Gastroesophageal sphincter (tissue), 4 donors: Measurements from ENCODE around the gene ABHD5. TPM values are rescaled to one million over a fixed set of nuclear protein-coding genes. Genes with fewer than 3 reads are reported as not detected.

Experiments used
- ATAC-seq: fragments of 150-250 bp; one replicate; pipeline ENCODE4 v1.9.1; 2016; ENCODE audit warnings: mild to moderate bottlenecking, moderate library complexity
- H3K27ac ChIP-seq, 4 donors: fragments of 200-600 bp; sonication (generic) in 3 of 4; 1 replicate in 3 of 4; 2 replicates in 1 of 4; pipeline ENCODE4 v1.5.1; 2016 to 2019
- H3K27me3 ChIP-seq: fragments of 200-600 bp; sonication (generic); one replicate; pipeline ENCODE4 v1.5.1; 2019
- H3K36me3 ChIP-seq, 2 donors: fragments of 200-600 bp; sonication (generic); one replicate each; pipeline ENCODE4 v1.5.1; 2019; ENCODE audit warnings: control low read depth in 1 of 2
- H3K4me1 ChIP-seq, 3 donors: fragments of 200-600 bp; sonication (generic); 1 replicate in 2 of 3; 2 replicates in 1 of 3; pipeline ENCODE4 v1.5.1; 2016 to 2019; ENCODE audit warnings: control low read depth in 2 of 3
- H3K4me3 ChIP-seq, 2 donors: fragments of 200-600 bp; sonication (generic); one replicate each; pipeline ENCODE4 v1.5.1; 2019; ENCODE audit warnings: mild to moderate bottlenecking in 1 of 2, moderate library complexity in 1 of 2
- H3K9me3 ChIP-seq, 3 donors: fragments of 200-600 bp; sonication (generic); one replicate each; pipeline ENCODE4 v1.5.1; 2017 to 2019; ENCODE audit warnings: control low read depth in 2 of 3
- CTCF ChIP-seq, 4 experiments: fragments of 200-600 bp in 2 of 4; fragments of 450-650 bp in 2 of 4; sonication (generic) in 1 of 4; IDR thresholded peaks; one replicate each; pipeline ENCODE4 v1.5.1; 2017 to 2019; ENCODE audit warnings: antibody characterized with exemption in 4 of 4, mild to moderate bottlenecking in 2 of 4, moderate library complexity in 2 of 4
- EP300 ChIP-seq: sonication (generic); formaldehyde crosslinking; IDR thresholded peaks from one replicate; pipeline ENCODE4 v1.6.1; 2017; ENCODE audit warnings: antibody characterized with exemption, mild to moderate bottlenecking
- POLR2A ChIP-seq, 2 donors: fragments of 450-650 bp; IDR thresholded peaks; one replicate each; pipeline ENCODE4 v1.6.1; 2017; ENCODE audit warnings: antibody characterized with exemption in 2 of 2, mild to moderate bottlenecking in 2 of 2, moderate library complexity in 1 of 2
- POLR2AphosphoS5 ChIP-seq: sonication (generic); formaldehyde crosslinking; IDR thresholded peaks from one replicate; pipeline ENCODE4 v1.6.1; 2017; ENCODE audit warnings: antibody characterized with exemption
- WGBS, 2 donors: methylation state at CpG; one replicate each; pipeline ENCODE4 v1.1.5; 2018; ENCODE audit warnings: low coverage in 1 of 2; 5-methylcytosine and 5-hydroxymethylcytosine counted together
- total RNA-seq, 4 donors: library from RNA; depleted of rRNA; stranded (reverse); fragments of >200 nt; gene quantifications; one replicate each; pipeline ENCODE4 v1.1.0, GENCODE V29; 2016

ABHD5 gene
- total RNA-seq, 4 donors from 2014 or later = 26.1 to 53.2 (median 34.8) TPM

GRCh38 chr3:43696881-43697280 lies 6.1 kb downstream of the ABHD5 start:
- WGBS, 2 donors = 74 to 100% methylated on average over 1 of the region's 1 CpG
- TF ChIP-seq EP300 (no peak), POLR2A (IDR thresholded peaks at IDR 0.05) (no peak), POLR2AphosphoS5 (no peak), CTCF (IDR thresholded peaks at IDR 0.05) (no peak)
- peaks cover 0 to 46% (median 7%) of the 10 kb centered on the region in 3 donors for H3K4me1 ChIP-seq
- ATAC-seq = no peak
- H3K36me3 ChIP-seq = peaks cover 0 to 25% of the 10 kb centered on the region in 2 donors
- H3K4me3 ChIP-seq = no peak overlapping the region
- no peaks in the 10 kb centered on the region for H3K9me3 ChIP-seq
- H3K27me3 ChIP-seq = no peaks in the 10 kb centered on the region
- H3K27ac ChIP-seq = no peak overlapping the region

- 36 to 100% methylated on average over 1 of the region's 1 CpG for WGBS, 2 donors
- no peaks in the 10 kb centered on the region for H3K27me3 ChIP-seq
- H3K4me1 ChIP-seq = peaks cover 0 to 31% (median 7%) of the 10 kb centered on the region in 3 donors
- peaks cover 0 to 43% of the 10 kb centered on the region in 2 donors for H3K36me3 ChIP-seq
- H3K9me3 ChIP-seq = no peaks in the 10 kb centered on the region
- H3K27ac ChIP-seq = no peak overlapping the region
- H3K4me3 ChIP-seq = no peak overlapping the region
- TF ChIP-seq EP300 (no peak), CTCF (IDR thresholded peaks at IDR 0.05) (no peak), POLR2A (IDR thresholded peaks at IDR 0.05) (no peak), POLR2AphosphoS5 (no peak)
- ATAC-seq = no peak
These were observed 9.1 kb downstream of the ABHD5 start for GRCh38 chr3:43699864-43700263.

- TF ChIP-seq POLR2A (IDR thresholded peaks at IDR 0.05) (no peak), EP300 (no peak), CTCF (IDR thresholded peaks at IDR 0.05) (no peak), POLR2AphosphoS5 (no peak)
- H3K4me1 ChIP-seq = peaks cover 0 to 22% (median 2%) of the 10 kb centered on the region in 3 donors
- no peak for ATAC-seq
- H3K27me3 ChIP-seq = no peaks in the 10 kb centered on the region
- H3K27ac ChIP-seq = no peak overlapping the region
- peaks cover 0 to 53% of the 10 kb centered on the region in 2 donors for H3K36me3 ChIP-seq
- no peaks in the 10 kb centered on the region for H3K9me3 ChIP-seq
- H3K4me3 ChIP-seq = no peak overlapping the region
These were observed 14.0 kb downstream of the ABHD5 start for GRCh38 chr3:43704697-43705096.

GRCh38 chr3:43706342-43706741 lies 15.6 kb downstream of the ABHD5 start:
- H3K4me1 ChIP-seq = peaks cover 0 to 23% (median 2%) of the 10 kb centered on the region in 3 donors
- no peak for ATAC-seq
- 97 to 98% methylated on average over 5 to 7 of the region's 7 CpGs for WGBS, 2 donors
- H3K4me3 ChIP-seq = no peak overlapping the region
- H3K9me3 ChIP-seq = no peaks in the 10 kb centered on the region
- H3K36me3 ChIP-seq = peaks cover 0 to 37% of the 10 kb centered on the region in 2 donors
- no peak for TF ChIP-seq EP300
- no peak for TF ChIP-seq POLR2AphosphoS5
- no peak for TF ChIP-seq POLR2A (IDR thresholded peaks at IDR 0.05)
- TF ChIP-seq CTCF (IDR thresholded peaks at IDR 0.05) = no peak
- H3K27me3 ChIP-seq = no peaks in the 10 kb centered on the region
- H3K27ac ChIP-seq = no peak overlapping the region

GRCh38 chr3:43707266-43707665 lies 16.5 kb downstream of the ABHD5 start:
- Histone ChIP-seq H3K27ac (no peak overlapping the region), H3K27me3 (no peaks in the 10 kb centered on the region), H3K4me3 (no peak overlapping the region), H3K9me3 (no peaks in the 10 kb centered on the region), H3K36me3 (peaks cover 0 to 37% of the 10 kb centered on the region in 2 donors), H3K4me1 (peaks cover 0 to 23% (median 2%) of the 10 kb centered on the region in 3 donors)
- TF ChIP-seq EP300 = no peak
- TF ChIP-seq CTCF (IDR thresholded peaks at IDR 0.05) = no peak
- TF ChIP-seq POLR2A (IDR thresholded peaks at IDR 0.05) = no peak
- TF ChIP-seq POLR2AphosphoS5 = no peak
- ATAC-seq = no peak
- 75 to 93% methylated on average over 2 of the region's 2 CpGs for WGBS, 2 donors
